GM19043 (cell line): ENCODE results near the gene PTPN6.
A peak's percentile ranks its signal among the peaks of the same experiment; 100 is the strongest.

Source experiments
- ATAC-seq: cut with Tn5 transposase; IDR thresholded peaks from one replicate; pipeline ENCODE4 v1.9.1; 2021; ENCODE audit warnings: low read depth; ENCODE audit not compliant: unreplicated experiment

The PTPN6 gene

GRCh38 chr12:6964605-6965025 lies 13.5 kb downstream of the PTPN6 start:
- no peak for ATAC-seq

- ATAC-seq = peak; percentile 52
These were observed 14.0 kb downstream of the PTPN6 start for GRCh38 chr12:6965026-6965661.

- ATAC-seq = no peak
These were observed 14.6 kb downstream of the PTPN6 start for GRCh38 chr12:6965714-6966113.

- no peak for ATAC-seq
These were observed 15.2 kb downstream of the PTPN6 start for GRCh38 chr12:6966351-6966750.

GRCh38 chr12:6967651-6968100 lies 16.5 kb downstream of the PTPN6 start:
- ATAC-seq = no peak

GRCh38 chr12:6968426-6968825 lies 17.3 kb downstream of the PTPN6 start:
- ATAC-seq = no peak

GRCh38 chr12:6970096-6970527 lies 19.0 kb downstream of the PTPN6 start:
- no peak for ATAC-seq

- no peak for ATAC-seq
These were observed 23.0 kb downstream of the PTPN6 start for GRCh38 chr12:6974180-6974579.

GRCh38 chr12:6975297-6976032 lies 24.3 kb downstream of the PTPN6 start:
- ATAC-seq = no peak

GRCh38 chr12:6977653-6978052 lies 26.5 kb downstream of the PTPN6 start:
- ATAC-seq = no peak

GRCh38 chr12:6978188-6978587 lies 27.0 kb downstream of the PTPN6 start:
- no peak for ATAC-seq

- no peak for ATAC-seq
These were observed 27.5 kb downstream of the PTPN6 start for GRCh38 chr12:6978611-6979011.

GRCh38 chr12:6979021-6979420 lies 27.9 kb downstream of the PTPN6 start:
- no peak for ATAC-seq

- ATAC-seq = no peak
These were observed 28.3 kb downstream of the PTPN6 start for GRCh38 chr12:6979453-6979852.

- ATAC-seq = no peak
These were observed 28.9 kb downstream of the PTPN6 start for GRCh38 chr12:6980075-6980474.

- ATAC-seq = no peak
These were observed 29.6 kb downstream of the PTPN6 start for GRCh38 chr12:6980740-6981139.

- no peak for ATAC-seq
These were observed 30.2 kb downstream of the PTPN6 start for GRCh38 chr12:6981152-6982052.

- no peak for ATAC-seq
These were observed 31.4 kb downstream of the PTPN6 start for GRCh38 chr12:6982532-6982931.

GRCh38 chr12:6987956-6988553 lies 36.9 kb downstream of the PTPN6 start:
- ATAC-seq = no peak

- ATAC-seq = no peak
These were observed 44.9 kb downstream of the PTPN6 start for GRCh38 chr12:6996040-6996441.
